GM13976 (cell line): ENCODE data around the gene SH3PXD2B.
"Not testable (repeated sequence)": the region's sequence is repeated elsewhere in the genome, so short reads cannot be mapped to it uniquely, and the experiment has no call there.

ENCODE experiments used
- DNase-seq: peaks from one replicate; pipeline ENCODE4 v3.0.0; 2012; ENCODE audit warnings: low spot score
- CTCF ChIP-seq: IDR thresholded peaks from 2 replicates; pipeline ENCODE4 v1.5.1; 2012; ENCODE audit warnings: borderline replicate concordance, mild to moderate bottlenecking; ENCODE audit not compliant: insufficient read depth; ENCODE audit errors: extremely low read depth, missing control alignments, control extremely low read depth
- in situ Hi-C: fragments of 300-500 bp; cut with MboI; formaldehyde crosslinking; loops from one replicate; pipeline ENCODE4 v1.12.0; 2022; ENCODE audit warnings: low sequenced_read_pairs, mixed read lengths, inconsistent platforms; ENCODE audit not compliant: unreplicated experiment

The SH3PXD2B gene

GRCh38 chr5:172479034-172479783 is 24.9 kb upstream of the SH3PXD2B start:
- DNase-seq, result peak; percentile 88
- in situ Hi-C loops, result no loop called here
- TF ChIP-seq CTCF, result peak; percentile 66

- in situ Hi-C loops, DNase-seq: not testable (repeated sequence)
These were observed 24.3 kb upstream of the SH3PXD2B start for GRCh38 chr5:172478695-172479033.

- no peak for TF ChIP-seq CTCF
- in situ Hi-C loops, result no loop called here
- DNase-seq, result no peak
These were observed 23.9 kb upstream of the SH3PXD2B start for GRCh38 chr5:172478256-172478655.

- in situ Hi-C loops, result no loop called here
- no peak for TF ChIP-seq CTCF
- no peak for DNase-seq
These were observed 23.1 kb upstream of the SH3PXD2B start for GRCh38 chr5:172477466-172477865.

- in situ Hi-C loops, result no loop called here
- no peak for TF ChIP-seq CTCF
- DNase-seq, result no peak
These were observed 20.0 kb upstream of the SH3PXD2B start for GRCh38 chr5:172474293-172474692.

- no peak for DNase-seq
- TF ChIP-seq CTCF, result no peak
- in situ Hi-C loops, result no loop called here
These were observed 19.1 kb upstream of the SH3PXD2B start for GRCh38 chr5:172473427-172473826.

GRCh38 chr5:172469697-172470096 is 15.4 kb upstream of the SH3PXD2B start:
- in situ Hi-C loops, result no loop called here
- no peak for TF ChIP-seq CTCF
- no peak for DNase-seq
